ENCODE results near the gene SKIC3. TPM values are rescaled to one million over a fixed set of nuclear protein-coding genes. Genes with fewer than 3 reads are reported as not detected.

SKIC3 gene
- total and polyA plus RNA-seq, 2 experiments from 2014 or later: 75.1 to 111 TPM

GRCh38 chr5:95557841-95558240, 3.1 kb upstream of the SKIC3 start:
- no peaks in the 10 kb centered on the region for H3K27me3 Mint-ChIP-seq (ENCODE audit: insufficient read depth, low read depth, poor library complexity)

More at GRCh38 chr5:95557841-95558240, 3.1 kb upstream of the SKIC3 start:
- Mint-ChIP-seq H3K36me3 (ENCODE audit: low read depth) (peaks cover 2% of the 10 kb centered on the region; the same call in 1 of the 3 replicates), H3K27ac (no peak overlapping the region), H3K4me1 (peaks cover 12% of the 10 kb centered on the region), H3K9me3 (no peaks in the 10 kb centered on the region), H3K4me3 (no peak overlapping the region)
- Histone ChIP-seq H3K9me2 (ENCODE audit: insufficient read depth) (no peaks in the 10 kb centered on the region), H3K79me2 (replicated peaks; ENCODE audit: insufficient read depth) (peaks cover 47% of the 10 kb centered on the region), H3K4me3 (no peak overlapping the region), H3K27ac (ENCODE audit: low read depth) (no peak overlapping the region), H3K4me1 (ENCODE audit: insufficient read depth) (peaks cover 10% of the 10 kb centered on the region; the same call in 1 of the 2 replicates), H2AFZ (no peak overlapping the region), H4K20me1 (replicated peaks; ENCODE audit: insufficient read depth) (no peaks in the 10 kb centered on the region; the same call in 1 of the 2 replicates), H3K27me3 (ENCODE audit: insufficient read depth) (no peaks in the 10 kb centered on the region), H3F3A (replicated peaks; ENCODE audit: low read depth) (no peaks in the 10 kb centered on the region), H3K4me2 (no peak overlapping the region), H3K36me3 (ENCODE audit: insufficient read depth) (no peaks in the 10 kb centered on the region)
- DNase-seq (ENCODE audit: low spot score) (no peak), ATAC-seq (no peak)
- TF ChIP-seq REST (IDR thresholded peaks at IDR 0.05; ENCODE audit: unreplicated experiment): no peak
- TF ChIP-seq STAT1 (IDR thresholded peaks at IDR 0.05; ENCODE audit: unreplicated experiment): no peak
- no peak for TF ChIP-seq ETS1 (IDR thresholded peaks at IDR 0.05)
- TF ChIP-seq EZH2 (IDR thresholded peaks at IDR 0.05; ENCODE audit: low read depth, unreplicated experiment): no peak
- TF ChIP-seq EZH2phosphoT487 (IDR thresholded peaks at IDR 0.05; ENCODE audit: unreplicated experiment): no peak
- TF ChIP-seq JUNB (IDR thresholded peaks at IDR 0.05; ENCODE audit: unreplicated experiment): no peak
- no peak for TF ChIP-seq CREB1 (CRISPR knock-in tag; IDR thresholded peaks at IDR 0.05; ENCODE audit: low read depth)
- TF ChIP-seq ZNF114 (CRISPR knock-in tag; IDR thresholded peaks at IDR 0.05): no peak
- no peak for TF ChIP-seq CTCF (conservative IDR thresholded peaks at IDR 0.05; ENCODE audit: low read depth in 2 of 2)
- TF ChIP-seq POLR2AphosphoS5 (IDR thresholded peaks at IDR 0.05; ENCODE audit: low read depth): no peak
- no peak for TF ChIP-seq ZNF462 (CRISPR knock-in tag; IDR thresholded peaks at IDR 0.05)
- TF ChIP-seq ZNF331 (CRISPR knock-in tag; IDR thresholded peaks at IDR 0.05; ENCODE audit: low read depth): no peak
- TF ChIP-seq NANOG (IDR thresholded peaks at IDR 0.05; ENCODE audit: borderline replicate concordance): no peak

All from GM23338 (cell line).